ENCODE results near the gene PSMB7. TPM values are rescaled to one million over a fixed set of nuclear protein-coding genes. Genes with fewer than 3 reads are reported as not detected.

The PSMB7 gene
- total and polyA plus RNA-seq, 5 experiments from 2014 or later: 63.6 to 187 (median 173) TPM

- Mint-ChIP-seq H3K27me3 (no peaks in the 10 kb centered on the region), H3K4me3 (no peak overlapping the region), H3K9me3 (no peaks in the 10 kb centered on the region), H3K27ac (no peak overlapping the region), H3K4me1 (peaks cover 25 to 68% (median 61%) of the 10 kb centered on the region in 4 donors), H3K36me3 (peaks cover 4 to 78% (median 4%) of the 10 kb centered on the region in 3 donors)
- DNase-seq (no peak), ATAC-seq (no peak)
- POLR2A ChIA-PET: no interaction called here
These were observed 19.4 kb downstream of the PSMB7 start for GRCh38 chr9:124395826-124396225.

GRCh38 chr9:124394596-124394995 is 20.6 kb downstream of the PSMB7 start:
- Mint-ChIP-seq H3K36me3 (peaks cover 0 to 69% (median 0%) of the 10 kb centered on the region in 3 donors), H3K9me3 (no peaks in the 10 kb centered on the region), H3K4me1 (peaks cover 29 to 71% (median 63%) of the 10 kb centered on the region in 4 donors), H3K4me3 (no peak overlapping the region), H3K27me3 (no peaks in the 10 kb centered on the region), H3K27ac (no peak overlapping the region)
- POLR2A ChIA-PET: no interaction called here
- no peak for ATAC-seq
- no peak for DNase-seq

- POLR2A ChIA-PET: interaction anchor here (0.6 kb wide), 1 partner anchor 71 kb away, joined by 4 read pairs; no protein-coding TSS in a partner anchor
- Mint-ChIP-seq H3K9me3 (no peaks in the 10 kb centered on the region), H3K4me3 (no peak overlapping the region), H3K36me3 (peaks cover 0 to 69% (median 0%) of the 10 kb centered on the region in 3 donors), H3K27ac (peak overlapping the region in 1 of 10 donors; percentile 5), H3K4me1 (peaks cover 29 to 72% (median 66%) of the 10 kb centered on the region in 4 donors), H3K27me3 (no peaks in the 10 kb centered on the region)
- DNase-seq (no peak), ATAC-seq (no peak)
These were observed 21.1 kb downstream of the PSMB7 start for GRCh38 chr9:124394167-124394566.

GRCh38 chr9:124392871-124393460 is 22.3 kb downstream of the PSMB7 start:
- Mint-ChIP-seq H3K27ac (no peak overlapping the region), H3K27me3 (no peaks in the 10 kb centered on the region), H3K9me3 (no peaks in the 10 kb centered on the region), H3K4me1 (peaks cover 34 to 75% (median 72%) of the 10 kb centered on the region in 4 donors), H3K36me3 (peaks cover 0 to 60% (median 0%) of the 10 kb centered on the region in 3 donors), H3K4me3 (no peak overlapping the region)
- POLR2A ChIA-PET: no interaction called here
- DNase-seq (no peak), ATAC-seq (no peak)

- DNase-seq (no peak), ATAC-seq (no peak)
- Mint-ChIP-seq H3K36me3 (peaks cover 0 to 54% (median 0%) of the 10 kb centered on the region in 3 donors), H3K27me3 (no peaks in the 10 kb centered on the region), H3K9me3 (no peaks in the 10 kb centered on the region), H3K4me3 (no peak overlapping the region), H3K4me1 (peaks cover 35 to 79% (median 77%) of the 10 kb centered on the region in 4 donors), H3K27ac (no peak overlapping the region)
- POLR2A ChIA-PET: no interaction called here
These were observed 22.9 kb downstream of the PSMB7 start for GRCh38 chr9:124392254-124392870.

GRCh38 chr9:124390794-124391658 is 24.2 kb downstream of the PSMB7 start:
- ATAC-seq (no peak), DNase-seq (no peak)
- Mint-ChIP-seq H3K27ac (peak overlapping the region in 1 of 10 donors; percentile 51), H3K27me3 (no peaks in the 10 kb centered on the region), H3K4me1 (peaks cover 33 to 84% (median 76%) of the 10 kb centered on the region in 4 donors), H3K36me3 (peaks cover 0 to 55% (median 0%) of the 10 kb centered on the region in 3 donors), H3K4me3 (no peak overlapping the region), H3K9me3 (no peaks in the 10 kb centered on the region)
- POLR2A ChIA-PET: no interaction called here

GRCh38 chr9:124389146-124389939 is 25.9 kb downstream of the PSMB7 start:
- peaks cover 0 to 55% (median under 1%) of the 10 kb centered on the region in 3 donors for H3K36me3 Mint-ChIP-seq
- DNase-seq (no peak), ATAC-seq (no peak)
- peaks cover 30 to 78% (median 65%) of the 10 kb centered on the region in 4 donors for H3K4me1 Mint-ChIP-seq
- POLR2A ChIA-PET: no interaction called here
- H3K9me3 Mint-ChIP-seq: no peaks in the 10 kb centered on the region
- H3K4me3 Mint-ChIP-seq: peak overlapping the region in 1 of 10 donors; percentile 8
- H3K27me3 Mint-ChIP-seq: no peaks in the 10 kb centered on the region
- peak overlapping the region in 7 of 10 donors; percentile 18 to 53 (median 29) for H3K27ac Mint-ChIP-seq

GRCh38 chr9:124388275-124389048 is 26.8 kb downstream of the PSMB7 start:
- POLR2A ChIA-PET: no interaction called here
- H3K9me3 Mint-ChIP-seq: no peaks in the 10 kb centered on the region
- peak overlapping the region in 7 of 10 donors; percentile 7 to 63 (median 44) for H3K27ac Mint-ChIP-seq
- no peak for ATAC-seq
- peaks cover 0 to 55% (median 9%) of the 10 kb centered on the region in 3 donors for H3K36me3 Mint-ChIP-seq
- peaks cover 26 to 70% (median 58%) of the 10 kb centered on the region in 4 donors for H3K4me1 Mint-ChIP-seq
- H3K4me3 Mint-ChIP-seq: no peak overlapping the region
- no peaks in the 10 kb centered on the region for H3K27me3 Mint-ChIP-seq
- no peak for DNase-seq

- H3K27ac Mint-ChIP-seq: peak overlapping the region in 3 of 10 donors; percentile 51 to 66 (median 57)
- no peak overlapping the region for H3K4me3 Mint-ChIP-seq
- peaks cover 0 to 62% (median 21%) of the 10 kb centered on the region in 3 donors for H3K36me3 Mint-ChIP-seq
- no peak for DNase-seq
- H3K27me3 Mint-ChIP-seq: no peaks in the 10 kb centered on the region
- POLR2A ChIA-PET: no interaction called here
- peaks cover 27 to 51% (median 43%) of the 10 kb centered on the region in 4 donors for H3K4me1 Mint-ChIP-seq
- no peaks in the 10 kb centered on the region for H3K9me3 Mint-ChIP-seq
- ATAC-seq: no peak
These were observed 29.0 kb downstream of the PSMB7 start for GRCh38 chr9:124386201-124386600.

GRCh38 chr9:124385623-124386022 is 29.6 kb downstream of the PSMB7 start:
- DNase-seq (no peak), ATAC-seq (no peak)
- H3K27ac Mint-ChIP-seq: peak overlapping the region in 1 of 10 donors; percentile 69
- H3K4me3 Mint-ChIP-seq: no peak overlapping the region
- H3K27me3 Mint-ChIP-seq: no peaks in the 10 kb centered on the region
- no peaks in the 10 kb centered on the region for H3K9me3 Mint-ChIP-seq
- H3K4me1 Mint-ChIP-seq: peaks cover 24 to 45% (median 37%) of the 10 kb centered on the region in 4 donors
- peaks cover 0 to 60% (median 21%) of the 10 kb centered on the region in 3 donors for H3K36me3 Mint-ChIP-seq
- POLR2A ChIA-PET: no interaction called here

GRCh38 chr9:124384846-124385245 is 30.4 kb downstream of the PSMB7 start:
- no peaks in the 10 kb centered on the region for H3K9me3 Mint-ChIP-seq
- no peak for ATAC-seq
- no peak for DNase-seq
- H3K36me3 Mint-ChIP-seq: peaks cover 0 to 65% (median 26%) of the 10 kb centered on the region in 3 donors
- no peak overlapping the region for H3K27ac Mint-ChIP-seq
- H3K4me1 Mint-ChIP-seq: peaks cover 20 to 39% (median 36%) of the 10 kb centered on the region in 4 donors
- no peak overlapping the region for H3K4me3 Mint-ChIP-seq
- POLR2A ChIA-PET: no interaction called here
- H3K27me3 Mint-ChIP-seq: no peaks in the 10 kb centered on the region

Data from naive thymus-derived CD8-positive, alpha-beta T cell (primary cell).